ENCODE results near the gene DNAL1.

GRCh38 chr14:73725116-73726024, 80.6 kb downstream of the DNAL1 start:
- TF ChIP-seq CTCF (conservative IDR thresholded peaks at IDR 0.05; ENCODE audit: low read length): no peak
- TF ChIP-seq EZH2phosphoT487 (IDR thresholded peaks at IDR 0.05; ENCODE audit: borderline replicate concordance): no peak
